ENCODE measurements around the gene TTYH2. TPM values are rescaled to one million over a fixed set of nuclear protein-coding genes. Genes with fewer than 3 reads are reported as not detected.

The TTYH2 gene, protein sequence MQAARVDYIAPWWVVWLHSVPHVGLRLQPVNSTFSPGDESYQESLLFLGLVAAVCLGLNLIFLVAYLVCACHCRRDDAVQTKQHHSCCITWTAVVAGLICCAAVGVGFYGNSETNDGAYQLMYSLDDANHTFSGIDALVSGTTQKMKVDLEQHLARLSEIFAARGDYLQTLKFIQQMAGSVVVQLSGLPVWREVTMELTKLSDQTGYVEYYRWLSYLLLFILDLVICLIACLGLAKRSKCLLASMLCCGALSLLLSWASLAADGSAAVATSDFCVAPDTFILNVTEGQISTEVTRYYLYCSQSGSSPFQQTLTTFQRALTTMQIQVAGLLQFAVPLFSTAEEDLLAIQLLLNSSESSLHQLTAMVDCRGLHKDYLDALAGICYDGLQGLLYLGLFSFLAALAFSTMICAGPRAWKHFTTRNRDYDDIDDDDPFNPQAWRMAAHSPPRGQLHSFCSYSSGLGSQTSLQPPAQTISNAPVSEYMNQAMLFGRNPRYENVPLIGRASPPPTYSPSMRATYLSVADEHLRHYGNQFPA
- total RNA-seq (2022) (0.12 and 0.66 TPM in 2 replicates), Bru-seq, nascent RNA (percentile 15 among the genes with signal in this experiment), BruChase-seq, experiment 1, labeled RNA remaining after a 6-hour chase (percentile 11 among the genes with signal in this experiment), BruChase-seq, experiment 2, labeled RNA remaining after a 2-hour chase (percentile 13 among the genes with signal in this experiment)
- long read RNA-seq, result 0 reads

DNA sequence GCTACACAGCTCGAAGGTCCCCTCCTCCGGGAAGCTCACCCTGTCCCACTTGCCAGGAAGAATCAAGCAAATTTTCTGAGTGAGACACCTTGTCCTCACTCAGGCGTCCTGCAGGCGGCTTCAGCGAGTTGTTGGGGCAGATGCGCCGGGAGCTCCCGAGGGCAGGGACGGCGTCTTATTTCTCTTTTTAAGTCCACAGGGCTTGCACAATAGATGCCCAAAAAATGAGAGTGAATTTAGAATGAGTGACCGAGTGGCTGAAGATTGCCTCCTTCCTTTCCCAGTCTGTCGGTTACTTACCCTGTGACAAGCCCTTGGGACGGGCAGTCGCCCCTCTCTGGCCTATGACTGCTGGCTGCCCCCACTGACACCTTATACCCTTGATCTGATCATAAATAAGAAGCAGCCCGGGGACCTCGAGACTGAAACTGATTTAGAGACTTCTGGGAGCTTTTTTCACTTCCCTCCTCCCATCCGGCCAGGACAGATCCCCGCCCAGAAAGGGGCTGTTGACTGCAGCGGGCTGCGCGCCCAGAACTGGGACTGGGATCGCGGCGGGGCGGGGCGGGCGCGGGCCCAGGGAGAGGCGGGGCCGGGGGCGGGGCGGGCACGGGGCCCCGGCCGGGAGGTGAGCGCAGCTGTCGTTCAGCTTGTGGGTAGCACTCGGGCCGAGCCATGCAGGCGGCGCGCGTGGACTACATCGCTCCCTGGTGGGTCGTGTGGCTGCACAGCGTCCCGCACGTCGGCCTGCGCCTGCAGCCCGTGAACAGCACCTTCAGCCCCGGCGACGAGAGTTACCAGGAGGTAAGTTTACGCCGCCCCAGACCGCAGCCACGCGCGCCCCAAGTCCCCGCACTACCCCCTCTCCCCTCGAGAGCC is at the start of gene TTYH2:
Gene TTYH2 (plus strand): TSS at position 659 of the 879 bp plus-strand sequence. CDS start 17 bp downstream, at position 676.
- DNase-seq (ENCODE audit: unreplicated experiment), result peak; percentile 87
- Mint-ChIP-seq H3K27ac (ENCODE audit: low read depth, unreplicated experiment) (peak within 1 kb of the TSS; percentile 60), H3K27me3 (ENCODE audit: insufficient read depth, unreplicated experiment) (no peaks in the 10 kb centered on the region), H3K9me3 (ENCODE audit: unreplicated experiment) (no peaks in the 10 kb centered on the region), H3K36me3 (ENCODE audit: insufficient read depth, unreplicated experiment) (peaks cover 46% of the 10 kb centered on the region), H3K4me3 (ENCODE audit: unreplicated experiment) (peak within 1 kb of the TSS; percentile 84), H3K4me1 (ENCODE audit: insufficient read depth, unreplicated experiment) (peaks cover 22% of the 10 kb centered on the region)
- CTCF ChIA-PET, result interaction anchor here (0.6 to 1.1 kb wide), 5 partner anchors 10 to 651 kb away, joined by 3 to 5 read pairs (median 3); partner anchors contain the start of gene RPL38
- TF ChIP-seq, protein P1, sequence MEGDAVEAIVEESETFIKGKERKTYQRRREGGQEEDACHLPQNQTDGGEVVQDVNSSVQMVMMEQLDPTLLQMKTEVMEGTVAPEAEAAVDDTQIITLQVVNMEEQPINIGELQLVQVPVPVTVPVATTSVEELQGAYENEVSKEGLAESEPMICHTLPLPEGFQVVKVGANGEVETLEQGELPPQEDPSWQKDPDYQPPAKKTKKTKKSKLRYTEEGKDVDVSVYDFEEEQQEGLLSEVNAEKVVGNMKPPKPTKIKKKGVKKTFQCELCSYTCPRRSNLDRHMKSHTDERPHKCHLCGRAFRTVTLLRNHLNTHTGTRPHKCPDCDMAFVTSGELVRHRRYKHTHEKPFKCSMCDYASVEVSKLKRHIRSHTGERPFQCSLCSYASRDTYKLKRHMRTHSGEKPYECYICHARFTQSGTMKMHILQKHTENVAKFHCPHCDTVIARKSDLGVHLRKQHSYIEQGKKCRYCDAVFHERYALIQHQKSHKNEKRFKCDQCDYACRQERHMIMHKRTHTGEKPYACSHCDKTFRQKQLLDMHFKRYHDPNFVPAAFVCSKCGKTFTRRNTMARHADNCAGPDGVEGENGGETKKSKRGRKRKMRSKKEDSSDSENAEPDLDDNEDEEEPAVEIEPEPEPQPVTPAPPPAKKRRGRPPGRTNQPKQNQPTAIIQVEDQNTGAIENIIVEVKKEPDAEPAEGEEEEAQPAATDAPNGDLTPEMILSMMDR (IDR thresholded peaks at IDR 0.05; ENCODE audit: unreplicated experiment), result peak; percentile 18
- POLR2A ChIA-PET, result interaction anchor here (0.8 to 1.4 kb wide), 7 partner anchors 9 to 218 kb away, joined by 3 to 32 read pairs (median 3); partner anchors contain the start of gene RPL38
- intact Hi-C loops (cut with micrococcal nuclease), result loop anchor here (2.0 to 5.0 kb wide), 2 partner anchors 69 to 148 kb away; partner anchors contain the start of gene BTBD17
- no TSS peak for BruUV-seq (replicated peaks)

DNA sequence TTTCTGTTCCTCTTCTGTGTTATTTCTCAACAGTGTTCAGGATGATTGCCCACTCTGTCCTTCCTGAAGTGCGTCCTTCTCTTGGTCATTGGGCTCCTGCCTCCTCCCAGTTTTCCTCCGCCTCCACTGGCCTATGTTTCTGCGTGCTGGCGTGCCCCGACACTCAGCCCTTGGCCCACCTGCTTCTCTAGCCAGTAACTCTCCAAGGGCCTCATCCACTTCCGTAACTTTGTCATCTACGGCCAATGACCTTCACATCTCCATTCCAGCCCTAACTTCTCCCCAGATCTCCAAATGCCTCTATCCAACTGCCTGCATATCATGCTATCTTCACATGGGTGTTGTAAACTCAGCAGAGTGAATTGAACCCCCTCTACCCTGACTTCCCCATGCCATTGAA is 49.5 kb upstream of the TTYH2 start:
- no peak for DNase-seq (ENCODE audit: unreplicated experiment)
- intact Hi-C loops (cut with micrococcal nuclease), result no loop called here
- POLR2A ChIA-PET, result no interaction called here
- H3K36me3 Mint-ChIP-seq (ENCODE audit: insufficient read depth, unreplicated experiment), result no peaks in the 10 kb centered on the region
- H3K27me3 Mint-ChIP-seq (ENCODE audit: insufficient read depth, unreplicated experiment), result peaks cover 43% of the 10 kb centered on the region
- H3K9me3 Mint-ChIP-seq (ENCODE audit: unreplicated experiment), result no peaks in the 10 kb centered on the region
- BruUV-seq (replicated peaks), result no TSS peak
- H3K27ac Mint-ChIP-seq (ENCODE audit: low read depth, unreplicated experiment), result no peak overlapping the region
- no peak overlapping the region for H3K4me3 Mint-ChIP-seq (ENCODE audit: unreplicated experiment)
- TF ChIP-seq, protein P1 (IDR thresholded peaks at IDR 0.05; ENCODE audit: unreplicated experiment), result no peak
- H3K4me1 Mint-ChIP-seq (ENCODE audit: insufficient read depth, unreplicated experiment), result no peaks in the 10 kb centered on the region
- CTCF ChIA-PET, result no interaction called here

DNA sequence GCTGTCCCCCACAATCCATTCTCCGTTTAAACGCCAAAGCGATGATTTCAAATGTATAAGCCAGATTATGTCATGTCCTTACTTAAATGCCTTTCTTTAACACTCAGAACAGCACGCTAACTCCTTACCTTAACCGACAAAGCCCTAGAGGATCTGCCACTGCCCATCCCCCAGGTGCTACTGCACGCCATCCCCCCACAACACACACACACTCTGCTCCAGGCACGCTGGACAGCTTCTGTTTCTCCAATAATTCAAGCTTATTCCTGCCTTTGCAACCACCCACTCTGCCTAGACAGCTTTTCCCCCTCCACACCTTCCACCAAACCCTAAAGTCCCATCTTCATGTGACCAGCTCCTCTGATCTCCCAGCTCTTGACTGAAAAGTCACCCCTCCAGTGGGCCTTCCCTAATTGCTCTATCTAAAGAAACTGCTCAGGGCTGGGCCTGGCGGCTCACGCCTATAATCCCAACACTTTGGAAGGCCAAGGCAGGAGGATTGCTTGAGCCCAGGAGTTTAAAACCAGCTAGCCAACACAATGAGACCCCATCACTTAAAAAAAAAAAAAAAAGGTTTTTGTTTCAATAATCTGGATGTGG is 48.8 kb upstream of the TTYH2 start:
- H3K4me3 Mint-ChIP-seq (ENCODE audit: unreplicated experiment), result no peak overlapping the region
- TF ChIP-seq, protein P1 (IDR thresholded peaks at IDR 0.05; ENCODE audit: unreplicated experiment), result no peak
- POLR2A ChIA-PET, result no interaction called here
- H3K27ac Mint-ChIP-seq (ENCODE audit: low read depth, unreplicated experiment), result no peak overlapping the region
- CTCF ChIA-PET, result interaction anchor here (0.6 kb wide), 1 partner anchor 384 kb away, joined by 3 read pairs; no protein-coding TSS in a partner anchor
- no TSS peak for BruUV-seq (replicated peaks)
- H3K9me3 Mint-ChIP-seq (ENCODE audit: unreplicated experiment), result no peaks in the 10 kb centered on the region
- DNase-seq (ENCODE audit: unreplicated experiment), result no peak
- intact Hi-C loops (cut with micrococcal nuclease), result no loop called here
- H3K27me3 Mint-ChIP-seq (ENCODE audit: insufficient read depth, unreplicated experiment), result peaks cover 51% of the 10 kb centered on the region
- H3K4me1 Mint-ChIP-seq (ENCODE audit: insufficient read depth, unreplicated experiment), result no peaks in the 10 kb centered on the region
- H3K36me3 Mint-ChIP-seq (ENCODE audit: insufficient read depth, unreplicated experiment), result no peaks in the 10 kb centered on the region
